Osteoblast (primary cell): Measurements from ENCODE around the gene LRP6. TPM values are rescaled to one million over a fixed set of nuclear protein-coding genes. Genes with fewer than 3 reads are reported as not detected.
A peak's percentile ranks its signal among the peaks of the same experiment; 100 is the strongest.

Source experiments
- DNase-seq: peaks from one replicate; pipeline ENCODE4 v3.0.0; 2011; ENCODE audit warnings: low spot score, mixed read lengths; ENCODE audit not compliant: insufficient read length; ENCODE audit errors: missing footprints
- H2AFZ ChIP-seq: 2 replicates; pipeline ENCODE4 v1.6.0; 2011; ENCODE audit warnings: mild to moderate bottlenecking, low read length
- H3K27ac ChIP-seq: 2 replicates; pipeline ENCODE4 v1.5.1; 2011; ENCODE audit warnings: mild to moderate bottlenecking, low read depth, low read length, moderate library complexity
- H3K27me3 ChIP-seq: 2 replicates; pipeline ENCODE4 v1.6.0; 2012; ENCODE audit warnings: mild to moderate bottlenecking, control low read depth, inconsistent platforms, low read length, moderate library complexity; ENCODE audit not compliant: insufficient read depth
- H3K36me3 ChIP-seq: 2 replicates; pipeline ENCODE4 v1.5.1; 2011; ENCODE audit warnings: mild to moderate bottlenecking, low read length, control low read depth, moderate library complexity; ENCODE audit not compliant: insufficient read depth
- H3K4me1 ChIP-seq: 2 replicates; pipeline ENCODE4 v1.5.1; 2011; ENCODE audit warnings: mild to moderate bottlenecking, low read length, control low read depth, moderate library complexity; ENCODE audit not compliant: insufficient read depth
- H3K4me2 ChIP-seq: 2 replicates; pipeline ENCODE4 v1.6.0; 2011; ENCODE audit warnings: mild to moderate bottlenecking, low read length; ENCODE audit not compliant: insufficient read depth
- H3K4me3 ChIP-seq: fragments of 200-600 bp; sonication (generic); 3 replicates; pipeline ENCODE4 v1.5.1; 2012; ENCODE audit warnings: mild to moderate bottlenecking, low read length, inconsistent platforms; ENCODE audit not compliant: insufficient read depth
- H3K79me2 ChIP-seq: 2 replicates; pipeline ENCODE4 v1.6.0; 2012; ENCODE audit warnings: mild to moderate bottlenecking, low read length, control low read depth, inconsistent platforms; ENCODE audit not compliant: insufficient read depth
- H3K9me3 ChIP-seq: 2 replicates; pipeline ENCODE4 v1.5.1; 2011; ENCODE audit warnings: low read depth, low read length, control low read depth
- H4K20me1 ChIP-seq: 2 replicates; pipeline ENCODE4 v1.6.0; 2012; ENCODE audit warnings: mild to moderate bottlenecking, low read length, control low read depth; ENCODE audit not compliant: insufficient read depth
- CTCF ChIP-seq: IDR thresholded peaks from 2 replicates; pipeline ENCODE4 v1.5.1; 2011; ENCODE audit warnings: mild to moderate bottlenecking, low read depth, low read length, moderate library complexity; ENCODE audit errors: extremely low read depth
- total RNA-seq: library from RNA; depleted of rRNA; stranded (reverse); fragments of >200 nt; gene quantifications from 2 replicates; pipeline ENCODE4 v1.2.3, GENCODE V29; 2012

LRP6 gene
- total RNA-seq, 1 donor: 46.7 TPM

GRCh38 chr12:12216349-12217017 is 50.4 kb downstream of the LRP6 start:
- no peak for DNase-seq
- no peak overlapping the region for H3K4me2 ChIP-seq
- peaks cover 10% of the 10 kb centered on the region for H3K4me1 ChIP-seq
- no peaks in the 10 kb centered on the region for H3K9me3 ChIP-seq
- no peak for TF ChIP-seq CTCF
- no peak overlapping the region for H3K4me3 ChIP-seq
- peaks cover 19% of the 10 kb centered on the region for H4K20me1 ChIP-seq
- peaks cover 57% of the 10 kb centered on the region for H3K79me2 ChIP-seq
- H3K27ac ChIP-seq: no peak overlapping the region
- H2AFZ ChIP-seq: no peak overlapping the region
- no peaks in the 10 kb centered on the region for H3K27me3 ChIP-seq
- H3K36me3 ChIP-seq: no peaks in the 10 kb centered on the region

GRCh38 chr12:12214635-12215131 is 52.2 kb downstream of the LRP6 start:
- DNase-seq: no peak
- Histone ChIP-seq H3K27ac (peak overlapping the region; percentile 18), H4K20me1 (peaks cover 17% of the 10 kb centered on the region), H3K4me1 (peaks cover 10% of the 10 kb centered on the region), H3K27me3 (no peaks in the 10 kb centered on the region), H3K4me2 (peak overlapping the region; percentile 29), H3K36me3 (no peaks in the 10 kb centered on the region), H3K4me3 (no peak overlapping the region), H2AFZ (no peak overlapping the region), H3K9me3 (no peaks in the 10 kb centered on the region), H3K79me2 (peaks cover 51% of the 10 kb centered on the region)
- no peak for TF ChIP-seq CTCF

DNA sequence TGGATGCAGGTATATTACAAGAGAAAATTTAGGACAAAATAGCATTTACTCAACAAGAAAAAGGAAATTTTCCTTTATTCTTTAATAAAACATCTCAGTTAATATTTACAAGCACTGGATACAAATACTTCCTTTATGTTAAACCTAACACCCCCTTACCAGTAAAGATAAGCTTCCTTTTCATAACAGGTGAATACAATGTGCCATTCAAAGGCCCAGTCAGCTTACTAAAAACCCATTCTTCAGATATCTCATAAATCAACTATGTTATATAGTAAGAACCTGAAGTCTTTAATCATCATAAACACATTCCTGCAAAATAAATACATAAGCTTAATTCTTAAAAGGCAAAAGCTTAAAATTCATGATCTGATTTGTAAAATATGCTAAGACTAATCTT is 52.6 kb downstream of the LRP6 start:
- H3K27ac ChIP-seq: peak overlapping the region; percentile 18
- peaks cover 47% of the 10 kb centered on the region for H3K79me2 ChIP-seq
- H3K4me3 ChIP-seq: no peak overlapping the region
- no peaks in the 10 kb centered on the region for H3K9me3 ChIP-seq
- DNase-seq: no peak
- H3K4me2 ChIP-seq: no peak overlapping the region
- no peak for TF ChIP-seq CTCF
- H4K20me1 ChIP-seq: peaks cover 15% of the 10 kb centered on the region
- no peaks in the 10 kb centered on the region for H3K36me3 ChIP-seq
- H3K27me3 ChIP-seq: no peaks in the 10 kb centered on the region
- H2AFZ ChIP-seq: no peak overlapping the region
- peaks cover 10% of the 10 kb centered on the region for H3K4me1 ChIP-seq

- peaks cover 10% of the 10 kb centered on the region for H3K4me1 ChIP-seq
- no peaks in the 10 kb centered on the region for H3K36me3 ChIP-seq
- H4K20me1 ChIP-seq: peaks cover 15% of the 10 kb centered on the region
- H3K79me2 ChIP-seq: peaks cover 44% of the 10 kb centered on the region
- no peak overlapping the region for H2AFZ ChIP-seq
- H3K4me2 ChIP-seq: no peak overlapping the region
- no peaks in the 10 kb centered on the region for H3K9me3 ChIP-seq
- DNase-seq: no peak
- no peak overlapping the region for H3K4me3 ChIP-seq
- H3K27me3 ChIP-seq: no peaks in the 10 kb centered on the region
- no peak overlapping the region for H3K27ac ChIP-seq
- TF ChIP-seq CTCF: no peak
Measured at GRCh38 chr12:12212769-12213168, 54.1 kb downstream of the LRP6 start.
